Measurements from ENCODE around the gene LOXL1. TPM values are rescaled to one million over a fixed set of nuclear protein-coding genes. Genes with fewer than 3 reads are reported as not detected.

LOXL1 gene
- polyA plus RNA-seq, 2 donors, result 7.2 to 9.6 TPM

- H3K4me1 ChIP-seq (ENCODE audit: control insufficient read depth in 2 of 2, insufficient read depth in 2 of 2, low read length in 1 of 2), result peaks cover 0 to 2% of the 10 kb centered on the region in 2 donors
- H3K9me3 ChIP-seq (ENCODE audit: control insufficient read depth in 2 of 2, insufficient read depth in 1 of 2, low read depth in 1 of 2, low read length in 1 of 2), result no peaks in the 10 kb centered on the region
- no peak overlapping the region for H3K4me3 ChIP-seq (ENCODE audit: low read depth in 1 of 2, low read length in 2 of 2)
- no peaks in the 10 kb centered on the region for H3K27me3 ChIP-seq (ENCODE audit: control insufficient read depth in 1 of 2, insufficient read depth in 2 of 2, low read length in 2 of 2)
- H3K36me3 ChIP-seq (ENCODE audit: control insufficient read depth in 2 of 2, insufficient read depth in 2 of 2, low read length in 1 of 2), result no peaks in the 10 kb centered on the region
- WGBS, 2 donors, result 56 to 61% methylated on average over 15 of the region's 15 CpGs
- H3K27ac ChIP-seq (ENCODE audit: low read depth in 2 of 2, low read length in 1 of 2), result no peak overlapping the region
Observed at GRCh38 chr15:73899197-73900094, 26.8 kb upstream of the LOXL1 start.

- 36 to 54% methylated on average over 10 of the region's 10 CpGs for WGBS, 2 donors
- peaks cover 0 to 2% of the 10 kb centered on the region in 2 donors for H3K4me1 ChIP-seq (ENCODE audit: control insufficient read depth in 2 of 2, insufficient read depth in 2 of 2, low read length in 1 of 2)
- H3K9me3 ChIP-seq (ENCODE audit: control insufficient read depth in 2 of 2, insufficient read depth in 1 of 2, low read depth in 1 of 2, low read length in 1 of 2), result no peaks in the 10 kb centered on the region
- no peaks in the 10 kb centered on the region for H3K36me3 ChIP-seq (ENCODE audit: control insufficient read depth in 2 of 2, insufficient read depth in 2 of 2, low read length in 1 of 2)
- H3K27ac ChIP-seq (ENCODE audit: low read depth in 2 of 2, low read length in 1 of 2), result no peak overlapping the region
- H3K27me3 ChIP-seq (ENCODE audit: control insufficient read depth in 1 of 2, insufficient read depth in 2 of 2, low read length in 2 of 2), result no peaks in the 10 kb centered on the region
- H3K4me3 ChIP-seq (ENCODE audit: low read depth in 1 of 2, low read length in 2 of 2), result no peak overlapping the region
Observed at GRCh38 chr15:73900095-73900712, 26.1 kb upstream of the LOXL1 start.

- Histone ChIP-seq H3K4me3 (ENCODE audit: low read depth in 1 of 2, low read length in 2 of 2) (no peak overlapping the region), H3K27ac (ENCODE audit: low read depth in 2 of 2, low read length in 1 of 2) (no peak overlapping the region), H3K4me1 (ENCODE audit: control insufficient read depth in 2 of 2, insufficient read depth in 2 of 2, low read length in 1 of 2) (peaks cover 0 to 2% of the 10 kb centered on the region in 2 donors), H3K9me3 (ENCODE audit: control insufficient read depth in 2 of 2, insufficient read depth in 1 of 2, low read depth in 1 of 2, low read length in 1 of 2) (no peaks in the 10 kb centered on the region), H3K36me3 (ENCODE audit: control insufficient read depth in 2 of 2, insufficient read depth in 2 of 2, low read length in 1 of 2) (no peaks in the 10 kb centered on the region), H3K27me3 (ENCODE audit: control insufficient read depth in 1 of 2, insufficient read depth in 2 of 2, low read length in 2 of 2) (no peaks in the 10 kb centered on the region)
- WGBS, 2 donors, result 92 to 96% methylated on average over 7 of the region's 7 CpGs
Observed at GRCh38 chr15:73901126-73901810, 25.0 kb upstream of the LOXL1 start.

- 67 to 73% methylated on average over 11 of the region's 11 CpGs for WGBS, 2 donors
- no peak overlapping the region for H3K27ac ChIP-seq (ENCODE audit: low read depth in 2 of 2, low read length in 1 of 2)
- no peak overlapping the region for H3K4me3 ChIP-seq (ENCODE audit: low read depth in 1 of 2, low read length in 2 of 2)
- no peaks in the 10 kb centered on the region for H3K27me3 ChIP-seq (ENCODE audit: control insufficient read depth in 1 of 2, insufficient read depth in 2 of 2, low read length in 2 of 2)
- H3K9me3 ChIP-seq (ENCODE audit: control insufficient read depth in 2 of 2, insufficient read depth in 1 of 2, low read depth in 1 of 2, low read length in 1 of 2), result no peaks in the 10 kb centered on the region
- H3K4me1 ChIP-seq (ENCODE audit: control insufficient read depth in 2 of 2, insufficient read depth in 2 of 2, low read length in 1 of 2), result peaks cover 0 to 2% of the 10 kb centered on the region in 2 donors
- H3K36me3 ChIP-seq (ENCODE audit: control insufficient read depth in 2 of 2, insufficient read depth in 2 of 2, low read length in 1 of 2), result no peaks in the 10 kb centered on the region
Observed at GRCh38 chr15:73902121-73903020, 23.9 kb upstream of the LOXL1 start.

GRCh38 chr15:73904026-73904815 is 22.0 kb upstream of the LOXL1 start:
- 84 to 85% methylated on average over 9 of the region's 9 CpGs for WGBS, 2 donors
- H3K36me3 ChIP-seq (ENCODE audit: control insufficient read depth in 2 of 2, insufficient read depth in 2 of 2, low read length in 1 of 2), result no peaks in the 10 kb centered on the region
- no peak overlapping the region for H3K27ac ChIP-seq (ENCODE audit: low read depth in 2 of 2, low read length in 1 of 2)
- H3K4me1 ChIP-seq (ENCODE audit: control insufficient read depth in 2 of 2, insufficient read depth in 2 of 2, low read length in 1 of 2), result peaks cover 0 to 3% of the 10 kb centered on the region in 2 donors
- H3K4me3 ChIP-seq (ENCODE audit: low read depth in 1 of 2, low read length in 2 of 2), result no peak overlapping the region
- no peaks in the 10 kb centered on the region for H3K9me3 ChIP-seq (ENCODE audit: control insufficient read depth in 2 of 2, insufficient read depth in 1 of 2, low read depth in 1 of 2, low read length in 1 of 2)
- no peaks in the 10 kb centered on the region for H3K27me3 ChIP-seq (ENCODE audit: control insufficient read depth in 1 of 2, insufficient read depth in 2 of 2, low read length in 2 of 2)

- Histone ChIP-seq H3K9me3 (ENCODE audit: control insufficient read depth in 2 of 2, insufficient read depth in 1 of 2, low read depth in 1 of 2, low read length in 1 of 2) (no peaks in the 10 kb centered on the region), H3K27me3 (ENCODE audit: control insufficient read depth in 1 of 2, insufficient read depth in 2 of 2, low read length in 2 of 2) (no peaks in the 10 kb centered on the region), H3K4me1 (ENCODE audit: control insufficient read depth in 2 of 2, insufficient read depth in 2 of 2, low read length in 1 of 2) (peaks cover 0 to 2% of the 10 kb centered on the region in 2 donors), H3K36me3 (ENCODE audit: control insufficient read depth in 2 of 2, insufficient read depth in 2 of 2, low read length in 1 of 2) (no peaks in the 10 kb centered on the region), H3K4me3 (ENCODE audit: low read depth in 1 of 2, low read length in 2 of 2) (no peak overlapping the region), H3K27ac (ENCODE audit: low read depth in 2 of 2, low read length in 1 of 2) (no peak overlapping the region)
- WGBS, 2 donors, result 89 to 94% methylated on average over 3 of the region's 3 CpGs
Observed at GRCh38 chr15:73905225-73905827, 20.9 kb upstream of the LOXL1 start.

- 71 to 81% methylated on average over 4 of the region's 4 CpGs for WGBS, 2 donors
- no peaks in the 10 kb centered on the region for H3K36me3 ChIP-seq (ENCODE audit: control insufficient read depth in 2 of 2, insufficient read depth in 2 of 2, low read length in 1 of 2)
- H3K4me3 ChIP-seq (ENCODE audit: low read depth in 1 of 2, low read length in 2 of 2), result no peak overlapping the region
- no peaks in the 10 kb centered on the region for H3K9me3 ChIP-seq (ENCODE audit: control insufficient read depth in 2 of 2, insufficient read depth in 1 of 2, low read depth in 1 of 2, low read length in 1 of 2)
- H3K27me3 ChIP-seq (ENCODE audit: control insufficient read depth in 1 of 2, insufficient read depth in 2 of 2, low read length in 2 of 2), result no peaks in the 10 kb centered on the region
- no peak overlapping the region for H3K27ac ChIP-seq (ENCODE audit: low read depth in 2 of 2, low read length in 1 of 2)
- H3K4me1 ChIP-seq (ENCODE audit: control insufficient read depth in 2 of 2, insufficient read depth in 2 of 2, low read length in 1 of 2), result peaks cover 0 to 2% of the 10 kb centered on the region in 2 donors
Observed at GRCh38 chr15:73906346-73907034, 19.8 kb upstream of the LOXL1 start.

GRCh38 chr15:73907035-73907408 is 19.2 kb upstream of the LOXL1 start:
- Histone ChIP-seq H3K27ac (ENCODE audit: low read depth in 2 of 2, low read length in 1 of 2) (no peak overlapping the region), H3K9me3 (ENCODE audit: control insufficient read depth in 2 of 2, insufficient read depth in 1 of 2, low read depth in 1 of 2, low read length in 1 of 2) (no peaks in the 10 kb centered on the region), H3K4me3 (ENCODE audit: low read depth in 1 of 2, low read length in 2 of 2) (no peak overlapping the region), H3K4me1 (ENCODE audit: control insufficient read depth in 2 of 2, insufficient read depth in 2 of 2, low read length in 1 of 2) (peaks cover 0 to 2% of the 10 kb centered on the region in 2 donors), H3K36me3 (ENCODE audit: control insufficient read depth in 2 of 2, insufficient read depth in 2 of 2, low read length in 1 of 2) (no peaks in the 10 kb centered on the region), H3K27me3 (ENCODE audit: control insufficient read depth in 1 of 2, insufficient read depth in 2 of 2, low read length in 2 of 2) (no peaks in the 10 kb centered on the region)
- WGBS, 2 donors, result 63 to 74% methylated on average over 2 of the region's 2 CpGs

All from esophagus (tissue), 2 donors.